Astrocyte of the spinal cord (primary cell): ENCODE data around the gene STAB1.

Source experiments
- DNase-seq: peaks from one replicate; pipeline ENCODE4 v3.0.0; 2011; ENCODE audit warnings: low read depth, low spot score
- H3K4me3 ChIP-seq: 2 replicates; pipeline ENCODE4 v1.5.1; 2011; ENCODE audit warnings: low read depth, mild to moderate bottlenecking, low read length, moderate library complexity
- CTCF ChIP-seq: IDR thresholded peaks from 2 replicates; pipeline ENCODE4 v1.5.1; 2012; ENCODE audit warnings: low read depth, mild to moderate bottlenecking, low read length, inconsistent platforms
- in situ Hi-C: cut with HindIII; loops from 2 replicates; pipeline ENCODE4 v1.10.0; 2017; ENCODE audit warnings: low sequenced_read_pairs

STAB1 gene

GRCh38 chr3:52492059-52492458 lies 3.1 kb upstream of the STAB1 start:
- H3K4me3 ChIP-seq, result no peak overlapping the region
- no peak for DNase-seq
- in situ Hi-C loops, result no loop called here

GRCh38 chr3:52493232-52494017 lies 1.7 kb upstream of the STAB1 start:
- TF ChIP-seq CTCF, result no peak
- no peak for DNase-seq
- H3K4me3 ChIP-seq, result no peak overlapping the region
- in situ Hi-C loops, result no loop called here

More at GRCh38 chr3:52492059-52492458, 3.1 kb upstream of the STAB1 start:
- TF ChIP-seq CTCF, result no peak

- in situ Hi-C loops, result no loop called here
- no peak for TF ChIP-seq CTCF
- DNase-seq, result no peak
- no peak overlapping the region for H3K4me3 ChIP-seq
Measured at GRCh38 chr3:52494445-52494844, 693 bp upstream of the STAB1 start.

GRCh38 chr3:52495777-52496602 lies 852 bp downstream of the STAB1 start:
- in situ Hi-C loops, result no loop called here
- H3K4me3 ChIP-seq, result no peak overlapping the region
- peak; percentile 30 for DNase-seq
- TF ChIP-seq CTCF, result no peak

GRCh38 chr3:52498137-52499054 lies 3.3 kb downstream of the STAB1 start:
- DNase-seq, result peak; percentile 68
- H3K4me3 ChIP-seq, result no peak overlapping the region
- TF ChIP-seq CTCF, result no peak
- in situ Hi-C loops, result no loop called here

- no peak for TF ChIP-seq CTCF
- no peak for DNase-seq
- in situ Hi-C loops, result no loop called here
- H3K4me3 ChIP-seq, result no peak overlapping the region
Measured at GRCh38 chr3:52501046-52501445, 5.9 kb downstream of the STAB1 start.
